H1 (cell line): ENCODE results near the gene TEX264. TPM values are rescaled to one million over a fixed set of nuclear protein-coding genes. Genes with fewer than 3 reads are reported as not detected.

Source experiments
- CTCF ChIA-PET: fragments of 300-600 bp; sonication (Branson Sonifier 250); formaldehyde crosslinking; loops from one replicate; lab custom pipeline; 2021; ENCODE audit not compliant: partially characterized antibody; lab: Charles Lee
- POLR2A ChIA-PET: fragments of 300-600 bp; sonication (Branson Sonifier 250); formaldehyde crosslinking; loops from one replicate; lab custom pipeline; 2021; ENCODE audit warnings: inconsistent platforms; ENCODE audit not compliant: partially characterized antibody; lab: Charles Lee
- DNase-seq, 2 experiments: peaks; one replicate each; pipeline versions ENCODE4 v3.0.0 to v3.0.0-alpha.2; 2010 to 2022; ENCODE audit warnings: low spot score in 2 of 2, low read depth in 1 of 2, mixed read lengths in 1 of 2
- FAIRE-seq: peaks from 2 replicates; lab custom pipeline; 2011; peaks lifted over from hg19 to GRCh38; lab: Jason Lieb, UNC
- H2AFZ ChIP-seq: 2 replicates; pipeline ENCODE4 v1.8.1; 2012; ENCODE audit warnings: low read length, inconsistent platforms
- H2AK5ac ChIP-seq: 2 replicates; pipeline ENCODE4 v1.6.1; 2013; ENCODE audit warnings: low read depth, low read length
- H2BK120ac ChIP-seq: replicated peaks from 2 replicates; pipeline ENCODE3; 2013; ENCODE audit warnings: low read depth, low read length, inconsistent platforms
- H2BK12ac ChIP-seq: 2 replicates; pipeline ENCODE4 v1.6.1; 2013; ENCODE audit warnings: low read depth, low read length
- H2BK15ac ChIP-seq: 2 replicates; pipeline ENCODE4 v1.6.1; 2013; ENCODE audit warnings: low read length
- H2BK20ac ChIP-seq: 2 replicates; pipeline ENCODE4 v1.6.1; 2013; ENCODE audit warnings: low read length
- H2BK5ac ChIP-seq: 2 replicates; pipeline ENCODE4 v1.6.1; 2013; ENCODE audit warnings: low read depth, low read length
- H3K14ac ChIP-seq: 2 replicates; pipeline ENCODE4 v1.6.1; 2013; ENCODE audit warnings: inconsistent platforms; ENCODE audit not compliant: insufficient read length
- H3K18ac ChIP-seq: 2 replicates; pipeline ENCODE4 v1.6.1; 2013; ENCODE audit warnings: low read length; ENCODE audit errors: extremely low read depth
- H3K23ac ChIP-seq: 2 replicates; pipeline ENCODE4 v1.6.1; 2013; ENCODE audit warnings: inconsistent platforms; ENCODE audit not compliant: insufficient read length
- H3K23me2 ChIP-seq: 2 replicates; pipeline ENCODE4 v1.6.1; 2013; ENCODE audit warnings: low read depth, low read length
- H3K27ac ChIP-seq: 2 replicates; pipeline ENCODE4 v1.6.1; 2011; ENCODE audit warnings: low read depth, low read length, inconsistent platforms
- H3K27me3 ChIP-seq, 4 experiments: replicated peaks in 1 of 4; 1 replicate in 1 of 4; 2 replicates in 3 of 4; pipeline versions ENCODE4 v1.6.1 to v1.8.1; 2011 to 2013; ENCODE audit warnings: low read length in 3 of 4, mild to moderate bottlenecking in 3 of 4, inconsistent platforms in 2 of 4, mixed read lengths in 2 of 4, moderate library complexity in 1 of 4; ENCODE audit not compliant: control insufficient read depth in 3 of 4, insufficient read depth in 3 of 4; ENCODE audit errors: extremely low read depth in 1 of 4
- H3K36me3 ChIP-seq, 4 experiments: 2 replicates each; pipeline versions ENCODE4 v1.6.1 to v1.8.1; 2011 to 2013; ENCODE audit warnings: mild to moderate bottlenecking in 4 of 4, low read length in 3 of 4, moderate library complexity in 2 of 4, control low read depth in 1 of 4, inconsistent platforms in 1 of 4; ENCODE audit not compliant: insufficient read depth in 4 of 4, control insufficient read depth in 2 of 4
- H3K4ac ChIP-seq: replicated peaks from 2 replicates; pipeline ENCODE3; 2013; ENCODE audit warnings: low read length, low read depth, mixed read lengths, inconsistent platforms; ENCODE audit not compliant: insufficient read length
- H3K4me1 ChIP-seq, 4 experiments: replicated peaks in 1 of 4; 1 replicate in 1 of 4; 2 replicates in 3 of 4; pipeline versions ENCODE4 v1.6.1 to v1.8.1; 2011 to 2013; ENCODE audit warnings: low read length in 3 of 4, inconsistent platforms in 2 of 4, mixed read lengths in 1 of 4; ENCODE audit not compliant: insufficient read depth in 4 of 4, control insufficient read depth in 3 of 4
- H3K4me2 ChIP-seq, 2 experiments: 2 replicates each; pipeline versions ENCODE4 v1.6.1 to v1.8.1; 2011 to 2013; ENCODE audit warnings: low read depth in 2 of 2, low read length in 2 of 2, control low read depth in 1 of 2, inconsistent platforms in 1 of 2, mild to moderate bottlenecking in 1 of 2; ENCODE audit not compliant: insufficient read depth in 1 of 2
- H3K4me3 ChIP-seq, 4 experiments: fragments of 200-600, 300-600 bp in 1 of 4; sonication (generic), shearing (Covaris generic), sonication (Bioruptor Twin) in 1 of 4; 2 replicates each; pipeline versions ENCODE4 v1.5.1 to v1.8.1; 2011 to 2016; ENCODE audit warnings: low read length in 4 of 4, low read depth in 3 of 4, control low read depth in 2 of 4, inconsistent platforms in 2 of 4, mild to moderate bottlenecking in 2 of 4, mixed read lengths in 1 of 4, moderate library complexity in 1 of 4; ENCODE audit not compliant: insufficient read depth in 2 of 4; ENCODE audit errors: extremely low read depth in 1 of 4
- H3K56ac ChIP-seq: replicated peaks from 2 replicates; pipeline ENCODE3; 2013; ENCODE audit warnings: low read depth, mild to moderate bottlenecking, mixed read lengths, low read length, inconsistent platforms; ENCODE audit not compliant: insufficient read length
- H3K79me1 ChIP-seq: 2 replicates; pipeline ENCODE4 v1.6.1; 2013; ENCODE audit warnings: low read depth, low read length, control low read depth
- H3K79me2 ChIP-seq, 2 experiments: 2 replicates each; pipeline versions ENCODE4 v1.6.1 to v1.8.1; 2012 to 2013; ENCODE audit warnings: low read length in 2 of 2, mild to moderate bottlenecking in 2 of 2, inconsistent platforms in 1 of 2; ENCODE audit not compliant: insufficient read depth in 2 of 2, control insufficient read depth in 1 of 2
- H3K9ac ChIP-seq, 4 experiments: replicated peaks in 1 of 4; 1 replicate in 1 of 4; 2 replicates in 3 of 4; pipeline versions ENCODE4 v1.6.1 to v1.8.1; 2011 to 2013; ENCODE audit warnings: low read depth in 3 of 4, low read length in 3 of 4, control low read depth in 2 of 4, mild to moderate bottlenecking in 2 of 4, moderate library complexity in 2 of 4, inconsistent platforms in 1 of 4; ENCODE audit errors: extremely low read depth in 1 of 4
- H3K9me3 ChIP-seq, 2 experiments: 2 replicates each; pipeline versions ENCODE4 v1.6.1 to v1.8.1; 2012 to 2013; ENCODE audit warnings: mild to moderate bottlenecking in 2 of 2, moderate library complexity in 2 of 2, control low read depth in 1 of 2, inconsistent platforms in 1 of 2, low read depth in 1 of 2, low read length in 1 of 2, mixed read lengths in 1 of 2; ENCODE audit not compliant: insufficient read depth in 2 of 2
- H4K20me1 ChIP-seq, 2 experiments: replicated peaks in 1 of 2; 2 replicates each; pipeline versions ENCODE3 to v1.8.1; 2011 to 2013; ENCODE audit warnings: inconsistent platforms in 2 of 2, low read length in 2 of 2, mild to moderate bottlenecking in 1 of 2; ENCODE audit not compliant: insufficient read depth in 2 of 2, control insufficient read depth in 1 of 2
- H4K5ac ChIP-seq: 2 replicates; pipeline ENCODE4 v1.6.1; 2013; ENCODE audit warnings: low read length, low read depth, mixed read lengths, inconsistent platforms; ENCODE audit not compliant: insufficient read length
- H4K8ac ChIP-seq: 2 replicates; pipeline ENCODE4 v1.8.0; 2013; ENCODE audit warnings: mild to moderate bottlenecking, moderate library complexity, low read length, inconsistent platforms; ENCODE audit not compliant: insufficient read depth; ENCODE audit errors: extremely low read depth
- H4K91ac ChIP-seq: replicated peaks from 2 replicates; pipeline ENCODE3; 2013; ENCODE audit warnings: low read length, mixed read lengths, inconsistent platforms; ENCODE audit not compliant: insufficient read length
- EP300 ChIP-seq, 2 experiments: IDR thresholded peaks; 1 replicate in 1 of 2; 2 replicates in 1 of 2; pipeline ENCODE4 v1.6.1; 2011 to 2012; ENCODE audit warnings: low read depth in 2 of 2, low read length in 2 of 2, mild to moderate bottlenecking in 2 of 2, borderline replicate concordance in 1 of 2, inconsistent platforms in 1 of 2, moderate library complexity in 1 of 2
- SP4 ChIP-seq: IDR thresholded peaks from 2 replicates; pipeline ENCODE4 v1.6.1; 2012; ENCODE audit warnings: low read length, inconsistent platforms
- WGBS, 2 experiments: shearing (Covaris generic) in 1 of 2; methylation state at CpG; one replicate each; pipeline versions ENCODE4 v1.1.6 to v1.1.7; 2013 to 2015; ENCODE audit warnings: low lambda C conversion rate in 2 of 2, mixed read lengths in 2 of 2, inconsistent platforms in 1 of 2, low coverage in 1 of 2, missing lambda C conversion rate in 1 of 2; ENCODE audit not compliant: insufficient replicate concordance in 2 of 2, insufficient coverage in 1 of 2, insufficient read length in 1 of 2; ENCODE audit errors: extremely low coverage in 1 of 2, missing lambda C conversion rate in 1 of 2; 5-methylcytosine and 5-hydroxymethylcytosine counted together
- polyA plus RNA-seq, 7 experiments: library from polyadenylated mRNA; depleted of rRNA in 3 of 7; stranded (reverse) in 5 of 7; unstranded in 2 of 7; fragments of >200 nt in 5 of 7; fragments of 200-250 nt in 2 of 7; gene quantifications; 1 replicate in 5 of 7; 2 replicates in 1 of 7; 4 replicates in 1 of 7; pipeline versions ENCODE4 v1.2.1 to v1.2.3, GENCODE V29; 2011 to 2013; ENCODE audit warnings: missing spikeins in 2 of 7, mixed read lengths in 2 of 7
- total RNA-seq: library from RNA; stranded (reverse); fragmentation: NEBNext Ultra II Directional; extraction: Animal tissue kit (Norgen Biotek cat#: 25700); gene quantifications from 2 replicates; pipeline ENCODE4 v1.2.1, GENCODE V29; 2021

TEX264 gene
- total and polyA plus RNA-seq, 2 of the 8 experiments (the other 6 are each of a cell fraction or from before 2014, with no cell fraction given): 11.2 to 35.6 TPM

DNA sequence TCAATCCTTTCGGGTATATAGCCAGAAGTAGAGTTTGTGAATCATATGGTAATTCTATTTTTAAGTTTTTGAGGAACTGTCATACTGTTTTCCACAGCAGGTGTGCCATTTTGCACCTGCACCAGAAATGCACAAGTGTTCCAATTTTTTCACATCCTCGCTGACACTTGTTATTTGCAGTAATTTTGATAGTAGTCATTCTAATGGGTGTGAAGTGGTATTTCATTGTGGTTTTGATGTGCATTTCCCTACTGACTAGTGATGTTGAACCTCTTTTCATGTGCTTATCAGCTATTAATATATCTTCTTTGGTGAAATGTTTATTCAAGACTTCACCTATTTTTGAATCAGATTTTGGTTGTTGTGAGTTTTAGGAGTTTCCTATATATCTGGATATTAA, 64.9 kb downstream of the TEX264 start:
- WGBS, 2 experiments: 91% methylated on average over 2 of the region's 2 CpGs; no CpG with 5 or more reads in 1 of the 2 experiments
- Histone ChIP-seq H2BK120ac (no peak overlapping the region), H3K27me3 (no peaks in the 10 kb centered on the region; a peak in 1 of 7 replicates), H4K8ac (no peak overlapping the region), H3K18ac (no peak overlapping the region), H2BK20ac (no peak overlapping the region), H3K4me3 (no peak overlapping the region), H4K91ac (no peak overlapping the region), H4K20me1 (no peaks in the 10 kb centered on the region), H2BK12ac (no peak overlapping the region), H3K27ac (no peak overlapping the region), H3K23ac (no peak overlapping the region), H3K9ac (no peak overlapping the region), H2AK5ac (no peak overlapping the region), H4K5ac (no peak overlapping the region), H3K23me2 (no peaks in the 10 kb centered on the region; the same call in 1 of the 2 replicates), H3K14ac (no peak overlapping the region), H3K56ac (no peak overlapping the region), H2AFZ (no peak overlapping the region), H3K79me1 (no peaks in the 10 kb centered on the region), H3K9me3 (no peaks in the 10 kb centered on the region), H3K4me1 (peaks cover 0 to 5% (median 0%) of the 10 kb centered on the region in 4 experiments; a peak in 2 of 7 replicates), H3K36me3 (no peaks in the 10 kb centered on the region), H2BK15ac (no peak overlapping the region), H3K79me2 (no peaks in the 10 kb centered on the region), H3K4ac (no peak overlapping the region), H2BK5ac (no peak overlapping the region), H3K4me2 (no peak overlapping the region)
- CTCF ChIA-PET: interaction anchor here (0.7 to 1.0 kb wide), 2 partner anchors 18 to 187 kb away, joined by 3 read pairs; no protein-coding TSS in a partner anchor
- POLR2A ChIA-PET: no interaction called here
- no peak for FAIRE-seq
- no peak for DNase-seq
- TF ChIP-seq EP300 (IDR thresholded peaks at IDR 0.05; ENCODE audit: borderline replicate concordance in 1 of 2, low read depth in 2 of 2, low read length in 2 of 2) (no peak), SP4 (no peak)
